ENCODE data around the gene PLK5.
A peak's percentile ranks its signal among the peaks of the same experiment; 100 is the strongest.
"Not testable (repeated sequence)": the region's sequence is repeated elsewhere in the genome, so short reads cannot be mapped to it uniquely, and the experiment has no call there.

The PLK5 gene, protein sequence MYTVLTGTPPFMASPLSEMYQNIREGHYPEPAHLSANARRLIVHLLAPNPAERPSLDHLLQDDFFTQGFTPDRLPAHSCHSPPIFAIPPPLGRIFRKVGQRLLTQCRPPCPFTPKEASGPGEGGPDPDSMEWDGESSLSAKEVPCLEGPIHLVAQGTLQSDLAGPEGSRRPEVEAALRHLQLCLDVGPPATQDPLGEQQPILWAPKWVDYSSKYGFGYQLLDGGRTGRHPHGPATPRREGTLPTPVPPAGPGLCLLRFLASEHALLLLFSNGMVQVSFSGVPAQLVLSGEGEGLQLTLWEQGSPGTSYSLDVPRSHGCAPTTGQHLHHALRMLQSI

DNA sequence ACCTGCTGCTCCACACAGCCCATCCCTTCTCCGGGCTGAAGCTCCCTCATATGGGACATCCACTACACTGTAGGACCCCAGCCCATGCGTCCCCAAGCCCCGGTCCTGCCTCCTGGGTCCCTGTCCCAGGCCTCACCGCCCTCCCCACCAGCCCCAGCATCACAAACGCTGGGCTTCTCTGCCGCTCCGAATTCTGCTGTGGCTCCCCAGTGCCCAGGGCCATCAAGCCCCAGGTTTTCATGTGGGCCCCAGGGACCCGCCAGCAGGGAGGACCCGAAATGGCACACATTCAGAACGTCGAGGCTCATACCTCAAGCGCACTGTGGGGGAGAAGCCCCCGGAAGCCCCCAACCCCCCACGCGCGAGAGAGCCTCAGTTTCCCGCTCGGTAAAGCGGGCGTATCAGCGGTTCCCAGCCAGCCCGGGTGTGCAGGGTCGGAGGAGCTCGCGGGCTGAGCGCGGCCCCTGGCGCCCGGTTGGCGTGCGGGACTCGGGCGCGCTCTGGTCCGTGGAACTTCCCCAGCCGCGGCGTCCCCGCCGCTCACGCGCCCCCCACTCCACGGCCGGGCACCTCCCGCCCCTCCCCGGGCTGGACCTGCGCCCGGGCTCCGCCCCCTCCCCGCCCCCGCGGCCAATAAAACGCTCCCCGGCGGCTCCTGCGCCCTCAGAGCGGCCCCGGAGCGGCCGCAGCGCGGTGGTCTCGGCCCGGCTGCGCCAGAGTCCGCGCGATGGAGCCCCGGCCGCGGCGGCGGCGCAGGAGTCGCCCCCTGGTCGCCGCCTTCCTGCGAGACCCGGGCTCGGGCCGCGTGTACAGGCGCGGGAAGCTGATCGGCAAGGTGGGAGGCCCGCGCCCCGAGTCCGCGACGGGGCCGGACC lies at the start of gene PLK5:
Gene PLK5 (plus strand): TSS at position 666 of the 875 bp plus-strand sequence. CDS start 2,920 bp downstream, outside the sequence.
- DNase-seq (ENCODE audit: insufficient read length, low spot score) = no peak
- no peak for FAIRE-seq
- TF ChIP-seq, protein P1, sequence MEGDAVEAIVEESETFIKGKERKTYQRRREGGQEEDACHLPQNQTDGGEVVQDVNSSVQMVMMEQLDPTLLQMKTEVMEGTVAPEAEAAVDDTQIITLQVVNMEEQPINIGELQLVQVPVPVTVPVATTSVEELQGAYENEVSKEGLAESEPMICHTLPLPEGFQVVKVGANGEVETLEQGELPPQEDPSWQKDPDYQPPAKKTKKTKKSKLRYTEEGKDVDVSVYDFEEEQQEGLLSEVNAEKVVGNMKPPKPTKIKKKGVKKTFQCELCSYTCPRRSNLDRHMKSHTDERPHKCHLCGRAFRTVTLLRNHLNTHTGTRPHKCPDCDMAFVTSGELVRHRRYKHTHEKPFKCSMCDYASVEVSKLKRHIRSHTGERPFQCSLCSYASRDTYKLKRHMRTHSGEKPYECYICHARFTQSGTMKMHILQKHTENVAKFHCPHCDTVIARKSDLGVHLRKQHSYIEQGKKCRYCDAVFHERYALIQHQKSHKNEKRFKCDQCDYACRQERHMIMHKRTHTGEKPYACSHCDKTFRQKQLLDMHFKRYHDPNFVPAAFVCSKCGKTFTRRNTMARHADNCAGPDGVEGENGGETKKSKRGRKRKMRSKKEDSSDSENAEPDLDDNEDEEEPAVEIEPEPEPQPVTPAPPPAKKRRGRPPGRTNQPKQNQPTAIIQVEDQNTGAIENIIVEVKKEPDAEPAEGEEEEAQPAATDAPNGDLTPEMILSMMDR (IDR thresholded peaks at IDR 0.05; ENCODE audit: insufficient read depth, missing control alignments) = no peak

DNA sequence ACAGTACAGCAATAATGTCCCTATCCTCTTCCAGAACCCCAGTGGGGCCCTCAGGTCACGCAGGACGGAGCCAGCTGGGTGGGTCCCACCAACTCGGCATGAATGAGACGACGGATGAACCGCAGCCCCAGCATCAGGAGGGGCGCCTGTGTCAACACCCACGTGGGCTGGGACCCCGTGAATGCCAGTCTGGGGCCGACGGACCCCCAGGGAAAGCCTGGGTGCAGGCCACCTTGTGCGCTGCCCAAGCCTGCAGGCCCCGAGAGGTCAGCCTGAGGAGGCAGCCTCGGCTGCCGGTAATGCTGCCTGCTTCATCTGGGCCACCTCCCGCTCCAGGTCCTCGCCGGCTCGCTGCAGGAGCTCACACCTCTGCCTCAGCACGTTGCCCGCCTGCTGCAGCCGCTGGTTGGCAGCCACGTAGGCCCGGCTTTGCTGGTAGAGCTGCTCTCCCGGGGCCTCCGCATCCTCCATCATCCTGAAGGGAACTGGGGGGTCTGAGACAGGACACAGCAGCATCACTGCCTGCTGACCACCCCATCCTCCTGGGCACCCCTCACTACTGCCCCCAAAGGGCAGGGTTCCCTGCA lies 49.0 kb upstream of the PLK5 start:
- TF ChIP-seq, protein P1 (IDR thresholded peaks at IDR 0.05; ENCODE audit: insufficient read depth, missing control alignments) = no peak
- FAIRE-seq (no peak), DNase-seq (ENCODE audit: insufficient read length, low spot score) (no peak)

DNA sequence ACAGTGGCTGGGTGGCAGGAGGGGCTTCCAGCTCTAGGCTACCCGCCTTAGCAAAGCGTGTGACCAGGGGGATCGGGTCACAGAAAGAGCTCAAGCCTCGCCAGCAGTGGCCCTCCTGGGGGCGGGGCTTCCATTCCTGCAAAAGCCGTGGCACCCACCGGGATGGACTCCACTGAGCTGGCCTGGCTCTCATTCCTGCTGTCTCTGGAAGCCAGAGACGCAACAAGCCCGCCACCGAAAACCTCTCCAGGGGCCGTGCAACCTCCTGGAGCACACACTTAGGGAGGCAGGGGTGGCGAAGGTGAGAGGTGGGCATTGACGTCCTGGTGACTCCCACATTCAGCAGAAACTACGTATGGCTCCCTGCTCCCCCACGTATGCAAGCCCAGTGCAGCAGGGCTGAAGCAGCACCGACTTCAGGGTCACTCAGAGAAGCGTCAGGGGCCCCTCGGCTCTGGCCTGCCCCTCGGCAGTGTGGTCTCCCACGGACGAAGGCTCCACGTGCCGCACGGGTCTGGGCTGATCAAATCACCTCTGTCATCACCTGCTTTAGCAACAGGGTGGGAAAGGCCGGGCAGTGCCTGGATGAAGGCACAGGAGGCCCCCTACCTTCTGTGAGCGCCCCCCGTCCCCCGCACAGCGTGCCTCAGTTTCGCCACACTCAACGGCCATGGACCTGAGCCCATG lies 48.0 kb upstream of the PLK5 start:
- DNase-seq (ENCODE audit: insufficient read length, low spot score) (peak; percentile 17), FAIRE-seq (no peak)
- TF ChIP-seq, protein P1 (IDR thresholded peaks at IDR 0.05; ENCODE audit: insufficient read depth, missing control alignments) = no peak

DNA sequence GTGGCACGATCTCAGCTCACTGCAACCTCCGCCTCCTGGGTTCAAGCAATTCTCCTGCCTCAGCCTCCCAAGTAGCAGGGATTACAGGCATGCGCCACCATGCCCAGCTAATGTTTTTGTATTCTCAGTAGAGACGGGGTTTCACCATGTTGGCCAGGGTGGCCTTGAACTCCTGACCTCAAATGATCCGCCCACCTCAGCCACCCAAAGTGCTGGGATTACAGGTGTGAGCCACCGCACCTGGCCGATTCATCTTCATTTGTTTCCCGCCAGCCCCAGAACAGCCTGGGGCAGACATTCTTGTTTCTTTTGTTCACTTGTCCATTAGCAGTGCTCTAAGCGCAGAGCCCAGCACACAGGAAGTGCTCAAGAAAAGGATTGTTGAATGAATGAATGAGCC lies 46.8 kb upstream of the PLK5 start:
- DNase-seq (ENCODE audit: insufficient read length, low spot score); FAIRE-seq: not testable (repeated sequence)

DNA sequence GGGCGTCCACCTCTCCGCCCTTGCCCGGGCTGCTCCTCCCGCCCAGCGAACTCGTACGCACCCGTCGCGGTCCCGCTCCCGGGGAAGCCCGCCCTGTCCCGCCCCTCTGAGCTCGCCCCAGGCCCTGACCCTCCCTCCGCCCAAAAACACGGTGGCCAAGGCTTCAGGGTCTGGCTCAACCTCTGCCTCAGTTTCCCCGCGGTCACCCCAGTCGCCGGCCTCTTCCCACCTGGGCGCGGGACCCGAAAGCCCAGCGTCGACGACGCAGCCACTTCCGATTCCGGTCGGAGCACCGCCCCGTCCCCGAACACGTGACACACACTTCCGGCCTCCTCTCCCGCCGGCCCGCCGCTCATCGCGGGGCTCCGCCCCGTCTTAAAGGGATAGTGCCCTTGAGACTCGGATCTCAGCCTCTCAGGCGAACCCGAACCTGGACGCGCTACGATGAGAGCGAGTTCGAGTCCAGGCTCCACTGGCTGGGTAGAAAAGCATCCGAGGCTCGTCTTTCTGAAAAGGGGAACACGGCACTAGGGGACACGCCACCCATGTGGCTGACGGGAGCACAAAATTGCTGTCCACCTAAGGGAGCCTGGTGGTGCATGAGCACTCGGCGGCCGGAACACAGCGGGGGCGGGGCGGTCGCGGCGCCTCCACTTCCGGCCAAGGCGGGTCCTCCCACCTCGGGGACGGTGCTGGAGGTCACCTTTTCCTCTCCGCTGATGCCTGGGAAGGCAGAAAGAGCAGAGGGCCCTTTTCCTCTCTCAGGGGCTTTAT lies 44.8 kb upstream of the PLK5 start, which contains the start of gene C19orf25:
Gene C19orf25 (minus strand): TSS at position 282 of the 774 bp plus-strand sequence. CDS start 312 bp downstream, outside the sequence.
- TF ChIP-seq, protein P1 (IDR thresholded peaks at IDR 0.05; ENCODE audit: insufficient read depth, missing control alignments) = no peak
- peak; percentile 98 for DNase-seq (ENCODE audit: insufficient read length, low spot score)
- FAIRE-seq = no peak

DNA sequence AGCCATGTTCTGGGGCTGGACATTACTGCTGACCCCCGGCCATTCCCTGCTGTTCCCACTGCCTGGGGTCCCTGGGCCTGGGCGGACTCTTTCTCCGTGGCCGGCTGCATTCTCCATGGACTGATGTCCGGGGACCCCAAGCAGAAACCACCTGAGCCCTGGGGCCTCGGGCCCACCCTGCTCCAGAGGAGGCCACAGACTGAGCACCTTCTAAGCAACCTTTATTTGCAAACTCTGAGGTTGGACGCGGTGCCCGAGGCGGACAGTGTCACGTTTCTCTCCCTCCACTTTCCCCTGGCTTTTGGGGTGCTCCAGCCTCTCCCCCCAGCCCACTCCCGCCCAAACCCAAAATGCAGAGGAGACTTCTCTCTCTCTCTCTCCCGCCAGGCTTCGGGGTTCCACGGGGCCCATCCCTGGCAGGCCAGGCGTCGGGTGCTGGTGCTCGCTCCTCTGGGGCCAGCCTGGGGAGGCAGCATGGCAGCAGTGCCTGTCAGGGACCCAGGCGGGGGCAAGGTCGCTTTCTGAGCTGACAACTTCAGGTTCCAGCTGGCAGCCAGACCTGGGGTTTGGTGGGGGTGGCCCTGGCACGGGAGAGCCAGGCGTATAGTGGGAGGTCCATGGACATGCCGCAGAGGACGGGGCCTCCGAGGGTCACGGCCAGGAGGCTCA lies 42.5 kb upstream of the PLK5 start:
- FAIRE-seq = no peak
- peak; percentile 12 for DNase-seq (ENCODE audit: insufficient read length, low spot score)
- TF ChIP-seq, protein P1 (IDR thresholded peaks at IDR 0.05; ENCODE audit: insufficient read depth, missing control alignments) = no peak

All from D721Med (cell line).